A549 (cell line): ENCODE results near the gene HEPHL1.

ENCODE experiments used
- BHLHE40 ChIP-seq: IDR thresholded peaks from 2 replicates; pipeline ENCODE4 v1.6.1; 2012; ENCODE audit warnings: low read depth, low read length, inconsistent platforms
- CTCF ChIP-seq: fragments of >200 bp; sonication (Bioruptor Twin); formaldehyde crosslinking; IDR thresholded peaks from 3 replicates; pipeline ENCODE4 v1.5.1; 2016
- MAFK ChIP-seq: fragments of 450-650 bp; IDR thresholded peaks from 2 replicates; pipeline ENCODE4 v1.6.1; 2014; ENCODE audit not compliant: partially characterized antibody
- MAZ ChIP-seq: fragments of 150-350 bp; IDR thresholded peaks from 2 replicates; pipeline ENCODE4 v1.6.1; 2014; ENCODE audit warnings: antibody characterized with exemption, low read depth, low read length, borderline replicate concordance
- POLR2A ChIP-seq: IDR thresholded peaks from 2 replicates; pipeline ENCODE4 v1.6.1; 2012; ENCODE audit warnings: mild to moderate bottlenecking, low read length
- RFX5 ChIP-seq: fragments of 450-650 bp; IDR thresholded peaks from 2 replicates; pipeline ENCODE4 v1.7.1; 2014; ENCODE audit warnings: antibody characterized with exemption, mild to moderate bottlenecking, moderate library complexity

GRCh38 chr11:94024547-94024946 lies 3.4 kb downstream of the HEPHL1 start:
- TF ChIP-seq CTCF (no peak), BHLHE40 (no peak), MAFK (no peak), MAZ (no peak), POLR2A (no peak), RFX5 (no peak)
